Esophagus muscularis mucosa (tissue), 3 donors: ENCODE results near the gene MACROD2.

Experiments used
- CTCF ChIP-seq, 3 experiments: fragments of 200-600 bp in 2 of 3; fragments of 450-650 bp in 1 of 3; sonication (generic) in 2 of 3; IDR thresholded peaks; one replicate each; pipeline ENCODE4 v1.5.1; 2017 to 2019; ENCODE audit warnings: antibody characterized with exemption in 3 of 3, mild to moderate bottlenecking in 2 of 3, moderate library complexity in 1 of 3
- POLR2A ChIP-seq: fragments of 450-650 bp; IDR thresholded peaks from one replicate; pipeline ENCODE4 v1.6.1; 2017; ENCODE audit warnings: antibody characterized with exemption, moderate library complexity, mild to moderate bottlenecking, low read depth

- no peak for TF ChIP-seq CTCF (IDR thresholded peaks at IDR 0.05)
- no peak for TF ChIP-seq POLR2A
These were observed 1112.6 kb downstream of the MACROD2 start for GRCh38 chr20:15107931-15108330.
